Stimulated activated naive CD4-positive, alpha-beta T cell (primary cell): ENCODE data around the gene MLLT10.
A peak's percentile ranks its signal among the peaks of the same experiment; 100 is the strongest.

Source experiments
- DNase-seq, 6 experiments: peaks; one replicate each; lab custom pipeline; 2025; lab: John Stamatoyannopoulos, UW

The MLLT10 gene

DNA sequence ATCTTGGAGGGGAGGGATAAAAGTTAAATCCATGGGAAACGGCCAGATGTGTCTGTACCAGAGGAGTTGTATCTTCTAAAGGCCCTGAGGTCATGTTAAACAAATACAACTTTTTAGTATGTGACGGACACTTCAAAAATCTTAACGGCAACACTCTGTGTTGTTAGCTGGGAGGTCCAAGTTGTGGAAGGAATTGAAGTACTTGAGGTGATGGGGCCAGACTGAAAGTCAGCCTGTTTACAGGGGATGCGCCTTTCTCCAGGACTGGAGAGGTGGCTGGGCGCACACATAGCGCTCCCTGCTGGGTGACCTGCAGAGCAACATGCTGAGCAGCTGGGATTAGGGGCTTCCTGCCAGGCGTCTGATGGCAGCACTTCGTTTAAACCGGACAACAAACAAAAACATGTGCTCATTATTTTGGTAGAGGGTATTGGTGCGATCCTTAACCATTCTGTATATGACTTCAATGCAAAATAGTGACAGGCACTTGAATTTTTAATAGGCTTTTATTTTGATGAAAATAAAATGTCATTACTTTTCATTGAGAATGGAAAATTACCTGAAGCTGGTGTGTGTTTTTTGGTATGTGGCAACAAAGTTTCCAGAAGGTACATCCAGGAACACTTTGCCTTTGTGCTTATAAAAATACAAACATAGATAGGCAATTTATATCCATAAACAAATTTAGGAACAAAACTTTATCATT lies 198.2 kb downstream of the MLLT10 start:
- DNase-seq, result peak in 4 of 6 experiments; percentile 14 to 20 (median 17)

DNA sequence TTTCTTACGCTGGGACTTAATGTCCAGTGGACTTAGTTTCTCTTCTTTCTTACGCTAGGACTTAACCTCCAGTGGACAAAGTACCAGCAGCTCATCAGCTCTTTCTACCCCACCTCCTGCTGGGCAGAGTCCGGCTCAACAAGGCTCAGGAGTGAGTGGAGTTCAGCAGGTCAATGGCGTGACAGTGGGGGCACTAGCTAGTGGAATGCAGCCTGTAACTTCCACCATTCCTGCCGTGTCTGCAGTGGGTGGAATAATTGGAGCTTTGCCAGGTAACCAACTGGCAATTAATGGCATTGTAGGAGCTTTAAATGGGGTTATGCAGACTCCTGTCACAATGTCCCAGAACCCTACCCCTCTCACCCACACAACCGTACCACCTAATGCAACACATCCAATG lies 199.7 kb downstream of the MLLT10 start:
- no peak for DNase-seq

DNA sequence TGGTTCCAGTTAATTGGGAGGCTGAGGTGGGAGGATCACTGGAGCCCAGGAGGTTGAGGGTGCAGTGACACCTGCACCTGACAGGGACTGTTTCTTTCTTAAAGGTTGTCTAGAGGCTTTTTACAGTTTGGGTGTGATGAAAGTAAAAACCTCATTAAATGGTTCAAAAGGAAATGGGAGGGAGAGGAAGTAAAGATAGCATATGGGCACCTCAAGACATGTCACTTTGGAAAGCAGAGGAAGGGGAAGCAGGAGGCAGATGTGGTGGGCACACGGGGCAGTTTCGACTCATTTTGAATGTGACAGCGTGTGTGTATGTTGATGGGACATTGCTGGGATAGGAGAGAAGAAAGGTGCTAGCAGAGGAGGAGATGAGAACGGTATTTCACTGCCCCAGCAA lies 203.1 kb downstream of the MLLT10 start:
- peak in 1 of 6 experiments; percentile 20 for DNase-seq

DNA sequence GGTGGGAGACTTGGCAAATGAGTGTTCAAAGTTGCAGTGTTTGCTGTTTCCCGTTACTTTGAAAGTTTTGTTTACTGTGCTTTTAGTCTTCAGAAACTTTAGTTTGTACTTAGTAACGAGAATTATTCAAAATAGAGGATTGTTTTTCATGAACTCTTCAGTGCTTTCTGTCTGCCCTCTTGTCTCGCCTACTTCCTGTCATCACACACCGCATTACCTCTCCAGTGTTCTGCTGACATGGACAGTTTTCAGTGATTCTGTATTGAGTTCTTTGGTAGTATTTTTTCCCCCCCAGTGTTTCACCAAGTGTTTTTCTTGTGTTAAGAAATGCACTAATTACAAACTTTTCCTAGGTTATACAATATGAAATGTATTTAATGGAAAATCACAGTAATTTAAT lies 207.0 kb downstream of the MLLT10 start:
- DNase-seq, result peak in 5 of 6 experiments; percentile 37 to 84 (median 63)

DNA sequence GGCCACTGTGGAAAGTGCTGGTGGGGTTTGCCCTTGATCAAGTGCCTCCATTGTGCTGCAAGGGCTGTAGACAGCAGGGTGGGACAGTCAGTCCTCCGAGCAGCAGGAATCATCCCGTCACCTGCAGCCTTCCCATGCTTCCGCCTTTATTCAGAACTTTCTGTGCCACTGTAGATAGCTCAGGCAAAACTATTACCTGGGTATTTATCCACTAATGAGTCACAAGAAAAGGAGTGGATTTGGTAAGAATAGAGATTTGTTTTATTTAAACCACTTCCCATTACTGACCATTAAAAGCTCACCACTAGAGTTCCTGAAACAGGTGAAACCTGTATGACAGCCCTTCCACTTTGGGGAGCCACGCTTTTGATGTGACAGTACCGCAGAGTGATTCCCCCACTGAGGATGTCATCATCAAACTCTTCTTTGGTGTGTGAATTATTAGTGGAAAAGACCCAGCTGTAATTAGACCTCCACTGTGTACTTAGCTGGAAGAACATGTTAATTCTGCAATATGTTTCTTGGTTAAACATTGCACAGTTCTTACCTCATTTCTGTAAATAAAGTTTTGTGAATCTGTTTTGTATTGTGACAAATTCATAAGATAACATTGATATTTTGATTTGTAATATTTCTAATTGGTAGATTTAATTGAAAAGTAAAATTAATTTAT lies 208.8 kb downstream of the MLLT10 start:
- no peak for DNase-seq

DNA sequence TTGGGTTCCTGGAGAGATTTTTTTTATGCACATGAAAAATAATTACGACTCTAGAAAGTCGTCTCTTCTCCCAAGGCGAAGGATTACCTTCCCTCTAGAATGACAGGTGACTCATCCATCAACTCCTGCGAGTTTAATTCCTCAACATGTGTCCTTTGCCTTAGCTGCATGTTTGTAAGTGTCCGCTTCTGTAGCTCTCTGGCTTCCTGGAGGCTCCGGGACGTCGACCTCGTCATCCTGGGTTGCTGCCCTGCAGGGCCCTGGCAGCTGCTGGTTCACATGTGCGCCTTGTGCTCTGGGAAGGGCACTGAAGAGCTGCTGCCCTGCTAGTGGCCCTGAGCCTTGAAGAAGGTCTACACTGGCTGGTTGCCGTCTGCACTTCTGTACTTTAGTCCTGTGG lies 210.2 kb downstream of the MLLT10 start:
- no peak for DNase-seq

DNA sequence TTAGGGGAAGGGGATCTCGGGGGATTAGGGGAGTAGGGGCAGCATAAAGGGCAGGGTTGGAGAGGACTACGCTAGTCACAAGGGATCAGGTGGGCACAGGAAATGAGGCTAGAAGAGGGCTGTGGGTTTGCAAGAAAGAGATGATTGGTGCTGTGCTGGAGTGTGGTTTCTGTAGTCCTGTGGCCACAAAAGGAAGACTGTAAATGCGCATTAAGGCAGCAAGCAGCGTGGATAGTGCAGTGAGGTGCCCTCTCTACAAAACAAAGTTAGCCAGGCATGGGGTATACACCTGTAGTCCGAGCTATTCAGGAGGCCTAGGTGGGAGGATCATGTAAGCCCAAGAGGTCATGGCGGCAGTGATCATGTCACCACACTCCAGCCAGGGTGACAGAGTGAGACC lies 212.1 kb downstream of the MLLT10 start:
- peak in 1 of 6 experiments; percentile 12 for DNase-seq

DNA sequence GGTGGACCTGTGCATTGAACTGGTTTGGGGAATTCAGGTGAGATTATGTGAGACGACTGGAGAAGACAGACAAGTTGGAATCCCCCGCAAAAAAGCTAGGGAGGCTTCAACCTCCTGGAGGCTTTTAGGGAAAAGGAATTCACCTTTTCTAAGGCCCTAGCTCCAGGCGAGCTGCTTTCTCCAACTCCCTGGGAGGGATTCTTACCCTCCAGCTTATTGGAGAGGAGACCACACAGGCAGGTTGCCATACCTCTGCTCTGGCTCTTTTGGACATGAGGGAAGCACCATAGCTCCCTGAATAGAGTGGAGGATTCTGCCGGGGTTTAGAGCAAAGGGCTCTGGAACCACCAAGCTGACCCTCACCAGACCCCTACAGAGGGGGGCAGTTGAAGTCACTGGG lies 213.8 kb downstream of the MLLT10 start:
- DNase-seq, result no peak

DNA sequence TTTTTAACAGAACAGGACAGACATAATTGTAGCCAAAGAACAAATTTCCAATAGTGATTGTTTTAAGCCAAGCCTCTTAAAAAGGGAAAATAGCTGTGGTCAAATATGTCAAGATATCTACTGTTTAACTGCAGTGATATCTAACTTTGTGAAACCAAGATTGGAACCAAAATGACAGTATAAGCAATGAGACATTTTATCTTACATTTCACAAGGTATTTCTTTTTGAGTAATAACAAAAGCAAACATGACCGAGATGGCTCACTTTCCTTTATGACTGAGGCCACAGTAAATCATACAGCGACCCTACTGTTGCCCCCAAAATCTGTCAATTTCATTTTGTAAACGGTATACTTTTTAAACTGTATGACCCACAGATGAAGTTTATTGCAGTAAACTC lies 215.8 kb downstream of the MLLT10 start:
- DNase-seq, result no peak

DNA sequence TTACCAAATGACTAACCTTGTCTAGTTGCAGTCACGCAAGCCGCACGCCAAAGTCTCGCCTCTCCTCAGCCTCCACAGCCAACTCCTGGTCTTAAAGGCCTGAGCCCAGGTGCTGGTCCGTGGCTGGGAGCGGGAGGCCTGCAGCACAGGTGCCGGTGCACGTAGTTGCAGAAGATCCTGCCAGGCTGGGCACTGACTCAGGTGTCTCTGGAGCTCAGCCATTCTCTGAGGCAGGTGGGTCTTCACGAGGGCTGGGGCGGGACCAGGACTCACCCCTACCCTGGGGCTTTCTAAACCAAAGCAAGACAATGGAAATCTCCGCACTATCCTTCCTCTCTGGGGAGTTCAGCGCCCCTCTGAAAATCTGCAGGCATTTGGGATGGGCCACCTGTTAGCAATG lies 216.4 kb downstream of the MLLT10 start:
- no peak for DNase-seq

DNA sequence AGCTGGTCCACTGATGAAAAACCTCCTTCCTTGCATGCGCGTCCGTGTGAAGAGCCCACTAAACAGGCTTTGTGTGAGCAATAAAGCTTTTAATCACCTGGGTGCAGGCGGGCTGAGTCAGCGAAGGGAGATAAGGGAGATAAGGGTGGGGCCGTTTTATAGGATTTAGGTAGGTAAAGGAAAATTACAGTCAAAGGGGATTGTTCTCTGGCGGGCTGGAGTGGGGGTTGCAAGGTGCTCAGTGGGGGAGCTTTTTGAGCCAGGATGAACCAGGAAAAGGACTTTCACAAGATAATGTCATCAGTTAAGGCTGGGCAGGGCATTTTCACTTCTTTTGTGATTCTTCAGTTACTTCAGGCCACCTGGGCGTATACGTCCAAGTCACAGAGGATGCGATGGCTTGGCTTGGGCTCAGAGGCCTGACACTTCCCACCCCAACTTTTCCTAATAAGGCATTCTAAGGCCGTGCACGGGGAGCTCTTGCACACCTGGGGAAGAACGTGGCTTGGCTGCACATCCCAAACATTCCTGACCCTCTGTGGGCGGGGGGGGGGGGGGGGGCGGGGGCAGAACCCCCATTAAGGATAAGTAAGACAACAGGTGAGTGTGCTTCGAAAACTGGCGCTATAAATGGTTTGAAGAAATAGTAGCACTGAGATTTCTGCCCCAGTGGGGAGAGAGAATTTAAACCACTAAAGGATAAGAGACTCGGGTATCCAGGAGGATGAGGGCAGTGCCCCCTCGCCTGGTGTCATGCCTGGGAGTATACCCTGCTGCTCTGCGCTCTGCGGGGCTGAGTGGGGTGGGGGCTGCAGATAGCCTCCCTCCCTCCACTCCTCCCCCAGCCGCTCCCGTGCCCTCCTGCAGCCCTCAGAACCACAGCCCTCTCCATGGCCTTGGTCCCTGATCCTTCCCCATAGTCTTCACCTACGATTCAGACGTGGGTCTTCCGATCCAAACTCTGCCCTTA lies 217.6 kb downstream of the MLLT10 start:
- no peak for DNase-seq

DNA sequence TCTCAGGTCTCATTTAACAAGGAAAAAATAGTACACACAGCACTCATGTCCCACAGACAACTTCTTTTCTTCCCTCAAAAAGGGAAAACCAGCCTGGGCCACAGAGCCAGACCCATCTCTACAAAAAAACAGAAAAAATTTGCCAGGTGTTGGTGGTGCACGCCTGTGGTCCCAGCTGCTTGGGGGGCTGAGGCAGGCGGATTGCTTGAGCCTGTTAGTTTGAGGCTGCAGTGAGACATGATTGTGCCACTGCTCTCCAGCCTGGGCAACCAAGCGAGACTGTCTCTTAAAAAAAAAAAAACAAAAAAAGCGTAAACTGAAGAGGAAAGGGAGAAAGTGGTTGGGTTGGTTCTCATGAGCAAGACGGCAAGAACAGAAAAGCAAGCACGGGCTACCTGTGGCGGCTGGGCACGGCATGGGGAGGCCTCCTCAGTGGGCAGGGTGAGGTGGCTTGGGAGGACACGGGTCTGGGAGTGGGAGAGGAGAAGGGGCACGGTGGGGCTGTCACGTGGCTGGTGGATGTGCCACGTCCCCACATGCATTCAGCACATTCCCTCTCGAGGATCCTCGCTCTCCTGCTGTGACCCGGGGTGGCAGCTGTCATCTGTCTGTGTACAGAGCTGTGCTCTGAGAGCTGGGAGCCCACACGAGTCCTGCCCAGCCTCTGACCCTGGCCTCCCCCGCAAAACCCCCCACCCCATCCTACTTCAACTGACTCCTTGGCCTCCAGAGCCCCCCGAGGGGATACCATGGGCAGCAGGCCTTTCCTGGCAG lies 219.7 kb downstream of the MLLT10 start:
- no peak for DNase-seq

DNA sequence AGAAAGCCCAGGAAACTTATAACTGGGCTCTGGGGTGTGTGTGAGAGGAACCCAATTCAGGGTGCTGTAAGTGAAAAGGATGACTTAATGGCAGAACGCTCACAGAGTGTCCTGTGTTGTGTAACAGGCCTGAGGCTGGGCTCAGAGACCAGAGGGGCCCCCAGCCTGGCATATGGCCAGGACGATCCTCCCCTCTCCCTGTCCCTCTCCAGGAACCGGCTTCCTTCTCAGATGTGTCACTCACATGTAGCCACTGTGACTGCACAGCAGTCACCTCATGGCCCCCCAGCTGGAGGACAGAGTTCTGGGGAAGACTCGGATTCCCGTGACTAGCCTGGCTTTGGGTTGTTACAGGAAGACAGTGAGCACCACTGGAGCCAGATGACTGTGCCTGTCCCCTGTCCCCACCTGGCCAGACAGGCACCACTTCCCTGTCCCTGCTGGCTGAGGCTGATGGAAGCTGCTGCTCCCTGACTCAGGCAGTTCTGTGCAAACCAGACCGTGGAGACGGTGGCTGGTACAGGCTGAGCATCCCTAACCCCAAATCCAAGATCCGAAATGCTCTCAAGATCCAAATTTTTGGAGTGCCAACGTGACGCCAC lies 220.5 kb downstream of the MLLT10 start:
- no peak for DNase-seq

DNA sequence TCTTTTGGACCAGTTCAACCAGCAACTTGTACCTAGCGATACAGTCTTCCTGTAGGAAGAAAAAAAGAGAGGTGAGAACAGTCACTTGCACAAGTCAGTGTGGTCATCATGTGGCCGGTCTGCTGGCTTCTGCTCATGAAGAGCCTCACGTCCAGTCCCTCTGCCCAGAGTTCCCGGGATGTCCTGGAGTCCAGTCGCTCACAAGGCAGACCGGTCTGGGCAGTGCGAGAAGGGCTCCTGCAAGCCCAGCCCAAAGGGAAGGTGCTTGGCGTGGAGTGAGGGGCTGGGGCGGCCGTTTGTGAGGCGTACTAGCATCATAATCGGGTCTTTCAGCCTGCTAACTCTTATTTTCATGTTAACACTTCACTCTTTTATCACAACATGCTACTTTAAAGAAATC lies 222.7 kb downstream of the MLLT10 start:
- no peak for DNase-seq

DNA sequence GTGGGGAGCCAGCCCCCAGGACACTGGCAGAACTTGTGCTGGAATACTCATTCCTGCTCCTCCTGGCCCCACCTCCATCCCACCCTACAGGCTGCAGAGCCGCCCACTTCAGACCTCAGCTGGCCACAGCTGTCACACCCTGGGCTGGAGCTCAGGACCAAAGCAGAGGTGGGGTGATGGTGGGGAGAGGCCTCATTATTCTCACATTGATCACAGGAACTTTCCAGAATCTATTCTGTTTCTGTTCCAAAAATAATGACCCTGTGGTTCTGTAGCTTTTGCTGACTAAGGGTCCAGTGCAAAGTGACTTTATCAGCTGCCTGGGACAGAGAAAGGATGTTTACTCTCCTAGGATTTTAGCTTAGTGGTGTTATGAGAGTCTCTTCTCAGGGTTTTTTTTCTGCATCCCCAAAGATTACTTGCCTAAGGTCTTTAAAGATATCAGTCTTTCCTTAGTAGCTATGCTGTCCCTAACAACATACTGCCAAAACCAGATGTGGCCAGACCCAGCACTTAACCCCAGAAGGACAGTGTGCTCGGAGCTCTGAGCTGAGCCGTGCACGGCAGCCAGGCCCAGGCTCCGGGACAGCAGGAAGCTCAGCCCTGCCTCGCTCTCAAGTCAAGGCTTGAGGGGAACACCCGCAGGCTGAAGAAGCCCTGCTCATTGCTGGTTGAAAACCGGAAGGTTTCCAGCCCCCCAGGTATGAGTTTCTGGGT lies 223.3 kb downstream of the MLLT10 start:
- no peak for DNase-seq

DNA sequence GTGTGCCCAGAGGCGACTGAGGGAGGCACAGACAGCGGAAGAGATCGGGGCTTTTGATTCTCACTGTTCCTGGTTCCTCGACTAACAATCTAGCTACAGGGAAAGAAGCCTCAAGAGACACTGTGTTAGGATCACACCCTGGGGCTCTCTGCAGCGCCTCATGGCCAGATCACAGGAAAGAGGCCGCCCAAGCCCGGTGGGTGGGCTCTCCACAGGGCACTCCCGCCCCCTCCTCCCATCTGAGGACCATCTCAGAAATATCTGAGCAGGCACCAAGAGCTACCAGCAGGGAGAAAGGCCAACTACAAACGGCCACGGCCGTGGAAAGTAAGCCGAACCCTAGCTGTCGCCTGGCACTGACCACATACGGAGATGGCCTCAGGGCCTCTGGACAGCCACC lies 224.2 kb downstream of the MLLT10 start:
- no peak for DNase-seq

DNA sequence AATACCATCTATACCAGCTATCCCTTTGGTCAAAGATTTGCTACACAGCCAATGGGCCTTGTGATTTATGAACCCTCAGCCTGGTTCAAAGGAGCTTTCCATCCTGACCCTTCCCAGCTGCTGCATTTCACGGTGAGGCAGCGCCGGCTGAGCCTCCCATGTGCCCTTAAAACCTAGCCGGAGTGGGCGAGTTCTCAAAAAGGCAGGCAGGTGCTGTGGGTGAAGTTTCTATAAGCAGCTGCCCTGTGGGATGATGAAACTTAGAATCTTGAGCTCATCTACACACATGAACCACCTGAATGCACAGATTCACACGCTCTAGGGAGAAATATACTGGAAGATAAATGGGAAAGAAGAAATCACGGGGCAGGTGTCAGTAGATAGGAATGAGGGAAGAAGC lies 224.7 kb downstream of the MLLT10 start:
- no peak for DNase-seq

DNA sequence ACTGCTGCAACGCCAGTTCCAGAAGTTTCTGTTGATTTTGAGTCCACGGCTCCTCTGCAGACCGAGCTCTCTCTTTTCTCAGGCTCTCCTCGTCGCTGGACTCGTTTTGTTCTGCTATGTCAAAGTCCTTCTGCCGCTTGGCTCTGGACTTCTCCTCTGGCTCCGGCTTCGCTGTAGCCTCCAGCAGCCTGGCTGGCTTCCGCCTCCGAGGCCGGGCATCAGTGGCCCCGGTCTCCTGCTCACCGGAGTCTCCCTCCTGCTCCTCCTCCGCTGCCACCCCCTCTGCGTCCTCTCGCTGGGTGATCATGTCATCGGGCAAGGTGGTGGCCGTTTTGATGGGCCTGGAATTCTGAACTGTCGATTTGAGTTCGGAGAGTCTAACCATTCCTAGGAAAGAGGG lies 225.2 kb downstream of the MLLT10 start:
- DNase-seq, result no peak

DNA sequence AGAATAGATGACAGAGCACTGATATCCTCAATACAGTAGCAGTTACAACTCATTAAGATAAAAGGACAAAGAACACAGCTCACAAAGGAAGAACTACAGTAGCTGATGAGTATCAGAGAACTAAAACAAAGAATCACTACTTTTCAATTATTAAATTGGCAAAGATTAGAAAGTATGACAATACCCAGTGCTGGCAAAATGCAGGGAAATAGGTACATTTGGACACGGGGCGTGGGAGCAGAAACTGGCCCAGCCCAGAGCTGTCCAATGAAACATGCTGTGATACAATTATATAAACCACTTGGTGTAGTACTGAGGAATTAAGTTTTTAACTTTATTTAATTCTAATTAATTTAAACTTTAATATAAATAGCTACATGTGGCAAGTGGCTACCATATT lies 226.3 kb downstream of the MLLT10 start:
- DNase-seq, result no peak

DNA sequence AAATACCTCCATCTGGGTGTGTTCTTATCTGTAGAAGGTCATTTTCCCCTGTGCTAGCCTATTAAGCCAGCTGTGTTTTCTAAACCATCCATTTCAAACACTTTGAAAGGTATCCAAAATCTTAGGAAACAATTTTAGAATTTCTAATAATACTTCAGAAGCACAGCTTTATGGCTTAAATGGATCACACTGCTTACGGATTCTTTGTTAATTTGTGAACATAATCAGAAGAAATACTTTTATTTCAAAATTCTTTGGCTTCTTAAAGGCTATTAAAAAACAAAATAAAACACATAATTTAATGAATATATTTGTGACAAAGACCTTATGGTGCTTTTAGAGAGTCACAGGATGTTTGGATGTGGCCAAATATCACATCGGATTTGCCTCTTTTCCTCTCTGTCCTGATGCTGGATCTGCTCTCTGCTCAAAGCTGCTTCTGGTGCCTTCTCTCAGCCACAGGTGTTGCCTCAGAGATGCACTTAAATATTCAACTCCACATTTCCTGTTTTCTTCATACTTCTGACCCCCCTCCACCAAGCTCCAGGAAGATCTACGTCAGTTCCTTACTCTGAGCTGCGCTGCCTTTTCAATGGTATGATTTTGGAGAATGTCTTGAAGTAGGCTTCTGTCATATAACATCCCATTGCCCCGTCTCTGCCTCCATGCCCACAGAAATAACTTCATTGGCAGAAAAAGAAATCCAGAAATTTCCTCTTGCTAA lies 230.6 kb downstream of the MLLT10 start:
- DNase-seq, result peak in 5 of 6 experiments; percentile 10 to 77 (median 71)
